ENCODE data around the gene GPSM1.

GPSM1 gene

GRCh38 chr9:136292026-136292538 lies 35.3 kb upstream of the GPSM1 start:
- no peak for DNase-seq

DNA sequence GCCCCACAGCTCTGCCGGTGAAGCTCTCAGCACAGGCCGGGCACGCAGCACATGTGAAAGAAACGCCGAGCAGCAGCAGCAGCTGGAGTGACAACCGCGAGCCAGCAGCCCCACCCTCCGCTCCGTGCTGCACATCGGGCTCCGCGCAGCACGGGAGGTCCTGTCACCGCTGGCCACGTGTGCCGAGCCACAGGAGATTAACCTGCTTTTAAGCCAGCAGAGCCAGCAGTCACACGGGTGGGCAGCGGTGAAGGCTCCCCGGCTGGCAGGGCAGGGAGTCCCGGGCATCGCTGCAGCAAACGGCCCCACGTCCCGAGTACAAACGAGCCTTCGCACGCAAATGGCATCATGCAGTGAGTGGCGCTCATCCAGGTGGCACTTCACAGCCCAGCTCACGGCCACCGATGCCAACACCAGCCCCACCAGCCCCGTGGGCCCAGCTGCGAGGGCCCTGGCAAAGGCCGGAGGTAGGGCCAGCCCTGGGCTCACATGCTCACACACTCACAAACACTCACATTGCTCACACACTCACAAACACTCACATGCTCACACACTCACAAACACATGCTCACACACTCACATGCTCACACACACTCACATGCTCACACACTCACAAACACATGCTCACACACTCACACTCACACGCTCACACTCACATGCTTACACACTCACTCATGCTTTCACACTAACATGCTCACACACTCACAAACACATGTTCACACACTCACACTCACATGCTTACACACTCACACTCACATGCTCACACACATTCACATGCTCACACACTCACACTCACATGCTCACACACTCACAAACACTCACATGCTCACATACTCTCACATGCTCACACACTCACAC lies 34.5 kb upstream of the GPSM1 start:
- DNase-seq, result no peak

GRCh38 chr9:136293476-136294077 lies 33.8 kb upstream of the GPSM1 start:
- no peak for DNase-seq

GRCh38 chr9:136294437-136294836 lies 32.9 kb upstream of the GPSM1 start:
- no peak for DNase-seq

DNA sequence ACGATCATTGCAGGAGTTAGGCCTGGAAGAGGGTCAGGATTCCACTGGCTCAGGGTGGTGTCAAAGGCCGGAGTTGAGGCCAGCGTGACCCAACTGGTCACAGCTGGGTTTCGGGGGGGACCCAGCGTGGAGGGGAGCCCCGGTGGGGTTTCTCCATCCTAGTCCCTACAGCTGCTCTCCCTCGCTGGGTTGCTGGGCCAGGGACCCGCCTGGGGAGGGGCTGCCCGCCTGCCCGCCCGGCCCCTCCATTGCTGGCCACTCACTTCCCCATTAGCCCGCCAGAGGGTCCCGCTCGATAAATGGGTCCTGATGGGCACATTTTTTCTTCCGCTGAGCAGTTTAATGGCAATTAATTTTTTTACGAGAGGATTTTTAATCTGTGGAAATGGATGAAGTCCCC lies 32.3 kb upstream of the GPSM1 start:
- no peak for DNase-seq

- no peak for DNase-seq
Measured at GRCh38 chr9:136295542-136296433, 31.6 kb upstream of the GPSM1 start.

DNA sequence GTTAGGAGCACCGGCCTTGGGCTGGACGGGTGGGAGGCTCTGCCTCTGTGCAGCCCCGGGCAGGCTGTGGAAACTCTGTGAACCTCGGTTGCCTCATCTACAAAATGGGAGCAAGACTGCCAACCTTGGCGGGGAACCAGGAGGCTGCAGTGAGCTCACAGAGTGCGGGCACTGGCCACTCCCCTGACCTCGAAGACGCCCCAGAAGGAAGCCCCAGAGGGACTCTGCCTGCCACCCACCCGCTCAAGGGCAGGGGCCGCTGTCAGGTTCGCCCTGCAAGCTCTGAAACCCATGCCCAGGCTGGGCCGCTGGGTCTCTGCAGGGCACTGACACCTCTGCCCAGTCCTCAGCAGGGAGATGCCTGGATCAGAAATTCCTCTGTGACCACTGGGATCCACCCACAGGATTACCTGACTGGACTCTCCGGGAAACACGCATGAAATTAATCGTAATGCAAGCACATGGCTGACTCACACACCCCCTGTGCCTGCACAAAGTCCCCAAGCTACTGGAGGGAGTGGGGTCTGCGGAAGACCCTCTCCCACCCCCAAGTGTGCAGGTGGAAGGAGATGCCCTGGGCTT lies 30.8 kb upstream of the GPSM1 start:
- DNase-seq, result no peak

GRCh38 chr9:136297016-136297691 lies 30.2 kb upstream of the GPSM1 start:
- DNase-seq, result no peak

GRCh38 chr9:136297766-136298735 lies 29.3 kb upstream of the GPSM1 start:
- DNase-seq, result no peak

- no peak for DNase-seq
Measured at GRCh38 chr9:136299116-136299515, 28.2 kb upstream of the GPSM1 start.

DNA sequence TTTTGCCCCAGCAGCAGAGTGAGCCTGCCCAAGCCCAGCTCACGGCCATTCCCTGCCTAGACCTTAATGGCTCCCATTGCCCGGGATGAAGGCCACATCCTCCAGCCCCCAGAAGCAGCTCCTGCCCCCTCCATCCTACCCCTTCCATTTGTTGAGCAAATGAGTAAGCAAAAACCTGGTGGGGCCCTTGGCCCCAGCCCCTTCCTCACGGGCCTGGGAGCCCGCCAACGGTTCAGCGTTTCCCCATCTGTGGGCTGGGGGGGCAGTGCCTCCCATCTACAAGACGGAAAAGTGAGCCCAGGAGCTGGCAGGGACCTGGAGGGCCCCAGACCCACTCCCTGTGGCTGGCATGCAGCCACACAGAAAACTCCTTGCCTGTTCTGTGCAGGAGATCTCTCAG lies 27.8 kb upstream of the GPSM1 start:
- DNase-seq, result no peak

- DNase-seq, result no peak
Measured at GRCh38 chr9:136300016-136300545, 27.3 kb upstream of the GPSM1 start.

DNA sequence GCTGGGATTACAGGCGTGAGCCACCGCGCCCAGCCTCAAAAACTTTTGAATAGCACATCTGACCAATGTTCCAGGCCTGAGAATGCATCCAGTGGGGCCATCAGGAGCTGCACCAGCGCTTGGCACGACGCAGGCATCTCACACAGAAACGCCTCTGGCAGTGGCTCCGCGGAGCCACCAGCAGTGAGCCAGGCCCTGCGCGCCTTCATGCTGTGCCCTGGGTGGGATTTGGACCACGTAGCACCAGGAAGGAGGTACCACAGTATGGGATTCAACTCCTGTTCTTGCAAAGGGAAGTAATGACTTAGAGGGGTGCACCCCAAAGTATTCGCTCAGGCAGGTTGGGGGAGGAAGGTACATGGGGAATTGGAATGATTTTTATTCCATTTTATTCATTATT lies 26.5 kb upstream of the GPSM1 start:
- no peak for DNase-seq

DNA sequence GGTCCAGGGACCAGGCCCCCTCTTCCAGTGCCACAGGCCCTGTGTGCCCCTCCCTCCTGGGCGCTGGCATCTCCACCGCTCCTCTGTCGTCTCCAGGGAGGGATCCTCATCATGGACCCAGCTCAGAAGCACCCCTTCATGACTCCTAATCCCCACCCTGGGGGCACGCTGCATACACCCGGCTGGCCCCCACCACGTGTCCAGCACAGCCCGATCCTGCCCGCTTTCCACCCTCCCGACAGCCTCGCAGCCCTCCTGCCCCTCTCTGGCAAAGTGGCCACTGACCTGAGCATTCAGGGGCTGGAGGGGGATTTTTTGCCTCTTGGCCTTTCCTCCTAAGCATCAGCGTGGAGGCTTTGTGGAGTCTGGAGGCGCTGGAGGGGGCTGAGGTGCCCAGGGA lies 24.8 kb upstream of the GPSM1 start:
- no peak for DNase-seq

DNA sequence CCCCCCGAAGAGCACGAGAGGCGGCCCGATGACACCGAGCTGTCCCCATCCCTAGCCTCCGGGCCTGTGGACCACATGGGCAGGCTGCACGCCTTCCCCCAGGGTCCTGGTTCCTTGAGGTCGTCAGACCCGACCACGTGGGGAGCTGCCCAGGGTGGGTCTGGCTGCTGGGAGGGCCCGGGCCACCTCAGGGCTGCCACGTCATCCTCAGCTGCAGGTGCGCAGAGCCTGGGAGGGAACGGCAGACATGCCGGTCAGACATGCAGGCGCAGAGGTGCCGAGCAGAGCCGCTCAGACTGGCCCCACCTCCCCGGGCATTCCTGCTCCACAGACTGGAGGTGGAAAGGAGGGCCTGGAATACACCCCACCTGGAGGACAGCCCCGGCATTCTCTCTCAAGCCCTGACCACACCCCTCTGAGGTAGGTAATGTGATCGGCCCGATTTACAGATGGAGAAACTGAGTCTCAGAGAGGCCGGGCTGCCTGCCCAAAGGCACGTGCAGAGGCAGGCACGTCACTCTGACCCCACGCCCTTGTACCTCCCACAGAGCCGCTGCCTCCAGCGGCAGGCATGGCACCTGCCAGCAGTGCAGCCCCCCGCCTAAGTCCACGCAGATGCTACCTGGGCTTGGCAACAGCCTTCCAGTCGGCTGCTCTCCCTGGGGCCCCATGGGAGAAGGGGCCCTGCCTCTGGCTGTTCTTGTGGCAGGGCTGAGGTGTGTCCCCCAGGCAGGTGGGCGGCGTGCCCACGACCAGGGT lies 24.1 kb upstream of the GPSM1 start:
- DNase-seq, result no peak

- DNase-seq, result no peak
Measured at GRCh38 chr9:136303825-136304416, 23.4 kb upstream of the GPSM1 start, which contains the start of gene CCDC187. TSS of gene CCDC187 (minus strand) at chr9:136304094. CDS start at chr9:136303830, 264 bp downstream.

GRCh38 chr9:136304456-136304855 lies 22.9 kb upstream of the GPSM1 start:
- no peak for DNase-seq

DNA sequence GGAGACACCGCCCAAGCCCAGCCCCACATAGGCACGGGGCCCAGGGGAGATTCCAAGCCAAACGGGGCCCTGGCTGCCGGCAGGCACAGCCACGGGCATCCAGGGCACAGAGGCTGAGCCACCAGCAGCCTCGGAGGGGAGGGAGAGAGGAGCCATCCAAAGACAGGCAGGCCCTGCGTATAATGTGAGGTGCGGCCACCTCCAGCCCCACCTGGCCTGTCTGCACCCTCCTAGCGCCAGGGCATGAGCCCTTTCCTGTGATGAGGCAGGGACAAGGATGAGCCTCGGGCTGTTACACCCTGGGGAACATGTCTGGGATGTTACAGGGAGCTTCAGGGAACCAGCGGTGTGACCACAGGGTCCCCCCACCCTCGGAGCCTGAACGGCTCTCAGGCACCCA lies 22.4 kb upstream of the GPSM1 start:
- DNase-seq, result no peak

DNA sequence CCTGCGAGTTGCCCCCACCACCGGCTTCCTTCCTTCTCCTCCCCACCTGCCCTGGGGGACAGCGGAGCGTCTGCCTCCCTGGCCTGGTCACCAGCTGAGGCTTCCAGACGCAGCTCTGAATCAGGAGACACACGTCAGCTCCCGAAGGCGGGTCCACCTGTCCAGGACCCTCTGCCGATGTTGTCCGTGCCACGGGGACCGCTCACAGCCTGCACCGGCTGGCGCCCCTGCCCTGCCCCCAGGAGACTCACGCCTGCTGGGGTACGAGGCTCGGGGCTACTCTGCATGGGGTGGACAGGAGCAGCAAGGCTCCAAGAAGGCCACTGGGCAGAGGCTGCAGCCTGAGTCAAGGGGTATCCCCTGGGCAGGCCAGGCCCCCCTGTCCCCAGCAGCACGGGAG lies 21.5 kb upstream of the GPSM1 start:
- no peak for DNase-seq

All from 8988T (cell line).